OCI-LY3 (cell line): Measurements from ENCODE around the gene SPAG7.

Experiments
- H2AFZ ChIP-seq: fragments of 200-600, 300-600 bp; shearing (Covaris generic); 2 replicates; pipeline ENCODE4 v1.6.0; 2014; ENCODE audit warnings: antibody characterized with exemption, low read depth, low read length
- H3K27ac ChIP-seq: fragments of 200-600, 300-600 bp; sonication (generic); 2 replicates; pipeline ENCODE4 v1.5.1; 2014; ENCODE audit warnings: mild to moderate bottlenecking, low read length, moderate library complexity, mixed read lengths
- H3K27me3 ChIP-seq: fragments of 200-600, 300-600 bp; sonication (generic); 2 replicates; pipeline ENCODE4 v1.6.1; 2014; ENCODE audit warnings: low read depth, low read length, mixed read lengths
- H3K36me3 ChIP-seq: fragments of 200-600, 300-600 bp; sonication (generic); replicated peaks from 2 replicates; pipeline ENCODE3; 2014; ENCODE audit warnings: low read depth, low read length, mixed read lengths
- H3K4me1 ChIP-seq: fragments of 300-600, 200-600 bp; sonication (generic); 2 replicates; pipeline ENCODE4 v1.6.1; 2014; ENCODE audit warnings: low read length, mixed read lengths
- H3K4me2 ChIP-seq: fragments of 200-600, 300-600 bp; sonication (generic); 2 replicates; pipeline ENCODE4 v1.6.1; 2014; ENCODE audit warnings: low read length, mixed read lengths
- H3K4me3 ChIP-seq: fragments of 300-600, 200-600 bp; sonication (generic); 2 replicates; pipeline ENCODE4 v1.5.1; 2014; ENCODE audit warnings: antibody characterized with exemption, mild to moderate bottlenecking, low read length, moderate library complexity
- H3K79me2 ChIP-seq: fragments of 300-600, 200-600 bp; shearing (Covaris generic); 2 replicates; pipeline ENCODE4 v1.6.1; 2014; ENCODE audit warnings: mild to moderate bottlenecking, low read length, mixed read lengths
- H3K9ac ChIP-seq: fragments of 300-600, 200-600 bp; shearing (Covaris generic); 2 replicates; pipeline ENCODE4 v1.6.0; 2014; ENCODE audit warnings: mild to moderate bottlenecking, low read length, moderate library complexity
- H3K9me3 ChIP-seq: fragments of 200-600, 300-600 bp; shearing (Covaris generic); 2 replicates; pipeline ENCODE4 v1.6.1; 2014; ENCODE audit warnings: low read length, mixed read lengths; ENCODE audit not compliant: insufficient read depth
- H4K20me1 ChIP-seq: fragments of 200-600, 300-600 bp; sonication (generic); 2 replicates; pipeline ENCODE4 v1.6.1; 2016; ENCODE audit warnings: low read length, mixed read lengths; ENCODE audit not compliant: insufficient read depth
- CTCF ChIP-seq: fragments of 200-600, 300-600 bp; sonication (generic); IDR thresholded peaks from 2 replicates; pipeline ENCODE4 v1.5.1; 2014; ENCODE audit warnings: antibody characterized with exemption, low read length, low read depth
- EZH2phosphoT487 ChIP-seq: fragments of 200-600 bp; shearing (Covaris generic); IDR thresholded peaks from 2 replicates; pipeline ENCODE4 v1.6.1; 2018; ENCODE audit warnings: antibody characterized with exemption, mixed run types, low read depth

SPAG7 gene

GRCh38 chr17:4949321-4950074, 18.1 kb downstream of the SPAG7 start:
- Histone ChIP-seq H3K79me2 (peaks cover 58% of the 10 kb centered on the region), H4K20me1 (peaks cover 22% of the 10 kb centered on the region), H3K4me3 (peak overlapping the region; percentile 99), H3K4me2 (peak overlapping the region; percentile 89), H3K27me3 (no peaks in the 10 kb centered on the region), H3K4me1 (peaks cover 32% of the 10 kb centered on the region), H3K36me3 (peaks cover 34% of the 10 kb centered on the region), H3K9ac (peak overlapping the region; percentile 100), H3K27ac (peak overlapping the region; percentile 100), H2AFZ (no peak overlapping the region), H3K9me3 (no peaks in the 10 kb centered on the region)
- no peak for TF ChIP-seq CTCF
- no peak for TF ChIP-seq EZH2phosphoT487

DNA sequence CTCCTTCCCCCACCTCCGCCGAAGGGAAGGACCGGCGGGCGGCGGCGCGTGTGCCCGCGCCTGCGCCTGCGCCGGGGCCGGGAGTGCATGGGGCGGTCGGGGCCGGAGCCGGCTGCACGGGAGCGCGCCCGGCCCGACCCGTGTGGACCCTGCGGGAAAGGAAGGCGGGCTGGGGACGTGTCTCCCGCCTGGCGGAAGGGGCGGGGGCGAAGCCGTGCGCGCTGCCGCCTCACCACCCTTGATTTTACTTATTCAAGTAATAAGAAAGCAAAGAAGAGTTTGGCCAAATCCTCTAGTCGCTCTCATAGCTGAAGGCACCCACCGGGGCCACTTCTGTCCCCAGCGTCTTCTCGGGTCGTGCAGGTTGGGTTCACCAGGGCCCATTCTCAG, 18.7 kb downstream of the SPAG7 start:
- Histone ChIP-seq H3K9ac (peak overlapping the region; percentile 100), H3K9me3 (no peaks in the 10 kb centered on the region), H3K4me2 (peak overlapping the region; percentile 84), H3K79me2 (peaks cover 64% of the 10 kb centered on the region), H3K27ac (peak overlapping the region; percentile 100), H3K4me3 (peak overlapping the region; percentile 99), H2AFZ (no peak overlapping the region), H4K20me1 (peaks cover 27% of the 10 kb centered on the region), H3K36me3 (peaks cover 37% of the 10 kb centered on the region), H3K4me1 (peaks cover 38% of the 10 kb centered on the region), H3K27me3 (no peaks in the 10 kb centered on the region)
- TF ChIP-seq EZH2phosphoT487 (no peak), CTCF (no peak)

DNA sequence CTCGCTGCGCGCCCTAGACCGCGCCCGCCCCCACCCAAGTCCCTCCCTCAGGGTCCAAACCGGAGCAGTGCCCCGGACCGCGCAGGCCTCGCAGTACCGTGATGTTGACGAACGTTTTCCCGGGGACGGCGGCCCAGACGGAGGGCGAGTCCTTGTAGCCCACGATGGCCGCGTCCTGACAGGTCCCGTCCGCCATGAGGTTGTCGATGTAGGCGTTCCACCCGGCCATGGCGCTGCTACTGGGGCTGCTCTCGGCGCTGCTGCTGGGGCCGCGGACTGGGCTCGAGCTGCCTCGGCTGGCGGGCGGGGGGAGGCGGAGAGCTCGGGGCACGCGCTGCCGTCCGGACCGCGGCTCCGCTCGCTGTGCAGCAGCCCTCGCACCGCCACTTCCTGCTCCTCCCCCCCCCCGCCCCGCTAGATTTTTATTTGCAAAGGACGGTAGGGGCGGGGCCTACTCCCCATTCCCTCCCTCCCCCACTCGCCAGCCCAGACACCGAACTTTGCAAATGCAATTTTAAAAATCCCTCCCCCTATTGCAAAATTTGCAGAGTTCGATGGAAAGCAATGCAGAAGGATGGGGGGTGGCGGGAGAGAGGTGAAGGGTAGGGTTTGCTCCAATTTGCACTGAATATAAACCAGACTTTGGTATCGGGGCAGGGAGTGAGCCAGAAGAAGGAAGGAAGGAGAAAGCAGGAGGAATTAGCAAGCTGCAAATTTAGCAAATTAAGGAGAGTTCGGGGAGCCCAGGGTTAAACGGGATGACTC, 19.3 kb downstream of the SPAG7 start, which contains the start of gene PFN1:
Gene PFN1 (minus strand): TSS at position 365 of the 765 bp plus-strand sequence. CDS start 136 bp downstream, at position 229.
- H3K4me3 ChIP-seq = peak within 1 kb of the TSS; percentile 99
- no peaks in the 10 kb centered on the region for H3K9me3 ChIP-seq
- H3K36me3 ChIP-seq = peaks cover 40% of the 10 kb centered on the region
- peak within 1 kb of the TSS; percentile 100 for H3K27ac ChIP-seq
- no peaks in the 10 kb centered on the region for H3K27me3 ChIP-seq
- peaks cover 30% of the 10 kb centered on the region for H4K20me1 ChIP-seq
- H3K9ac ChIP-seq = peak within 1 kb of the TSS; percentile 100
- H3K4me1 ChIP-seq = peaks cover 39% of the 10 kb centered on the region
- peak within 1 kb of the TSS; percentile 84 for H3K4me2 ChIP-seq
- H2AFZ ChIP-seq = no peak within 1 kb of the TSS
- TF ChIP-seq CTCF = no peak
- TF ChIP-seq EZH2phosphoT487 = no peak
- H3K79me2 ChIP-seq = peaks cover 69% of the 10 kb centered on the region
